Osteocyte (in vitro differentiated cells): Measurements from ENCODE around the gene IL23R. TPM values are rescaled to one million over a fixed set of nuclear protein-coding genes. Genes with fewer than 3 reads are reported as not detected.

ENCODE experiments used
- DNase-seq: peaks from one replicate; pipeline ENCODE4 v3.0.0; 2021; ENCODE audit warnings: mixed read lengths; ENCODE audit not compliant: unreplicated experiment; ENCODE audit errors: extremely low spot score
- H3K27ac Mint-ChIP-seq: one replicate; pipeline ENCODE4 v1.8.0; 2021; ENCODE audit warnings: mild to moderate bottlenecking, mixed read lengths; ENCODE audit not compliant: unreplicated experiment
- H3K27me3 Mint-ChIP-seq: one replicate; pipeline ENCODE4 v1.8.0; 2021; ENCODE audit warnings: mixed read lengths; ENCODE audit not compliant: unreplicated experiment
- H3K36me3 Mint-ChIP-seq: one replicate; pipeline ENCODE4 v1.8.0; 2021; ENCODE audit warnings: mixed read lengths; ENCODE audit not compliant: unreplicated experiment
- H3K4me1 Mint-ChIP-seq: one replicate; pipeline ENCODE4 v1.8.0; 2021; ENCODE audit warnings: mixed read lengths; ENCODE audit not compliant: unreplicated experiment
- H3K4me3 Mint-ChIP-seq: one replicate; pipeline ENCODE4 v1.8.0; 2021; ENCODE audit warnings: mild to moderate bottlenecking, moderate library complexity, mixed read lengths; ENCODE audit not compliant: unreplicated experiment
- H3K9me3 Mint-ChIP-seq: one replicate; pipeline ENCODE4 v1.8.0; 2021; ENCODE audit warnings: mixed read lengths; ENCODE audit not compliant: unreplicated experiment
- total RNA-seq: library from RNA; stranded (reverse); gene quantifications from 2 replicates; pipeline ENCODE4 v1.2.1, GENCODE V29; 2021
- TF ChIP-seq, protein P1 (sequence below): fragments of 200-600 bp; sonication (generic); IDR thresholded peaks from 2 replicates; pipeline ENCODE4 v1.5.0; 2021; ENCODE audit warnings: antibody characterized with exemption, mild to moderate bottlenecking, moderate library complexity

IL23R gene
- total RNA-seq, 1 donor from 2014 or later = not detected

DNA sequence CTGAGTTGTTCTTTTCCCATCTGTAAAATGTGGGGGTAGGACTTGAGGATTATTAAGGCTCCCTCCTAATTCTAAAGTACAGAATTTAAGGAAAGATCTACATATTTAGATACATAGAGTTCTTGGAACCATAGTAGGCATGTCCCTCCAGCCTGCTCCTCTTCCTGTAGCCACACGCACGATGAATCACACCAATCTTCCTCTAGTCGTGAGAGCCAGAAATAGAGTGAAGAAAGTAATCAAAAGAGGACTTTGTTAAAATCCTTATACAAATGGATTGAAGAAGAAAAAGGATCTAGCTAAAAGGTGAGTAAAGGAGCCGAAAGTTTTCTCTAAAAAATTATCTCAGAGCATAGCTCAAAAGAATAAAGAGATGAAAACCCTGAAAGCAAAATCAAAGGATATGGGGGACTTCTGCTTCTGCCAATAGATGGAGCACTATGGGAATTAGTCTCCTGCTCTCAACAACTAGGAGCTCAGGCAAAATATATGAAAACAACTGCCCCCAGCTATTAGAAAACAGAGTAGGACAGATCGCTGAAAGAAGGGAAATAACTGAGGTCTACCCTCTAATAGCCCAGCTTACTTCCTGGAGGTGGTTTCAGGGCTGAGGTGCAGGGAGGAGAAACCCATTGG, 40.0 kb upstream of the IL23R start:
- H3K36me3 Mint-ChIP-seq = no peaks in the 10 kb centered on the region
- TF ChIP-seq, protein P1, sequence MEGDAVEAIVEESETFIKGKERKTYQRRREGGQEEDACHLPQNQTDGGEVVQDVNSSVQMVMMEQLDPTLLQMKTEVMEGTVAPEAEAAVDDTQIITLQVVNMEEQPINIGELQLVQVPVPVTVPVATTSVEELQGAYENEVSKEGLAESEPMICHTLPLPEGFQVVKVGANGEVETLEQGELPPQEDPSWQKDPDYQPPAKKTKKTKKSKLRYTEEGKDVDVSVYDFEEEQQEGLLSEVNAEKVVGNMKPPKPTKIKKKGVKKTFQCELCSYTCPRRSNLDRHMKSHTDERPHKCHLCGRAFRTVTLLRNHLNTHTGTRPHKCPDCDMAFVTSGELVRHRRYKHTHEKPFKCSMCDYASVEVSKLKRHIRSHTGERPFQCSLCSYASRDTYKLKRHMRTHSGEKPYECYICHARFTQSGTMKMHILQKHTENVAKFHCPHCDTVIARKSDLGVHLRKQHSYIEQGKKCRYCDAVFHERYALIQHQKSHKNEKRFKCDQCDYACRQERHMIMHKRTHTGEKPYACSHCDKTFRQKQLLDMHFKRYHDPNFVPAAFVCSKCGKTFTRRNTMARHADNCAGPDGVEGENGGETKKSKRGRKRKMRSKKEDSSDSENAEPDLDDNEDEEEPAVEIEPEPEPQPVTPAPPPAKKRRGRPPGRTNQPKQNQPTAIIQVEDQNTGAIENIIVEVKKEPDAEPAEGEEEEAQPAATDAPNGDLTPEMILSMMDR = no peak
- no peaks in the 10 kb centered on the region for H3K4me1 Mint-ChIP-seq
- H3K27ac Mint-ChIP-seq = no peak overlapping the region
- H3K9me3 Mint-ChIP-seq = peaks cover 6% of the 10 kb centered on the region
- no peaks in the 10 kb centered on the region for H3K27me3 Mint-ChIP-seq
- DNase-seq = no peak
- H3K4me3 Mint-ChIP-seq = no peak overlapping the region

DNA sequence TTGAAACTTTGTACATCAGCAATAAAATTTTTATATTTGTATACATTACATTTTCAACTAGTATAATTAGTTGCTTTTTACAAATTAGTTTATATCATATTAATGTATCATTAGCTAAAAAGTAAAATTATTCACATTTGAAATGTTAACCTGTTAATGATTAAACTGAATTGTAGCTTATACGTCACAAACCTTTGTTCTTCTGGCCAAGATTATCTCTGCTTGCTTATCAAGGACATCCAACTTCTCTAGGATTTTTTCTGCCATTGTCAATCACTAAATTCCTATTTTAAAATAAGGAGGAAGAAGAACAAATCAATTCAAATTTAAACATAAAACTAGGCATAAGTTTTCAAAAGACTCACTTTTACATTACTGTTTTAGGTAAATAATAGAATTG, 39.3 kb upstream of the IL23R start:
- no peak for DNase-seq
- no peak overlapping the region for H3K27ac Mint-ChIP-seq
- no peak overlapping the region for H3K4me3 Mint-ChIP-seq
- H3K9me3 Mint-ChIP-seq = no peaks in the 10 kb centered on the region
- no peaks in the 10 kb centered on the region for H3K36me3 Mint-ChIP-seq
- TF ChIP-seq, protein P1 = no peak
- H3K27me3 Mint-ChIP-seq = no peaks in the 10 kb centered on the region
- H3K4me1 Mint-ChIP-seq = no peaks in the 10 kb centered on the region

DNA sequence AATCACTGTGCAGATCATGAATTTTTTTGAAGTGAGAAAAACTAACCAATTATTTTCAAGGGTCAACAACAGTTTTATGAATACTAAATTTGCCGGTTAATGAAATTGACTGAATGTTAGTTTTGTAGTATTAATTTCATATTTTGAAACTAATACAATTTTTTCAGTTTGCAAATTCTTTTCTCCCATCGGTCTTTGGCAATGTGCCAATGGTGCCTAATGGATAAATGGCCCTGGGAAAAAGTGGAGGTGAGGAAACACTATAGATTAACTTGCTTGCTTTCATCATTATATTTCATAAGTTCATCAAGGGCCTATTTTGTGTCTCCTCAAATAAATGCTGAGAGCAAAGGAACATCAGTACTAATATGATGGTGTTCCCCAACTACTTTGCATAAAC, 35.6 kb upstream of the IL23R start:
- H3K4me1 Mint-ChIP-seq = peaks cover 3% of the 10 kb centered on the region
- no peak overlapping the region for H3K27ac Mint-ChIP-seq
- TF ChIP-seq, protein P1 = no peak
- H3K27me3 Mint-ChIP-seq = peaks cover 2% of the 10 kb centered on the region
- no peak overlapping the region for H3K4me3 Mint-ChIP-seq
- H3K36me3 Mint-ChIP-seq = no peaks in the 10 kb centered on the region
- DNase-seq = no peak
- no peaks in the 10 kb centered on the region for H3K9me3 Mint-ChIP-seq

DNA sequence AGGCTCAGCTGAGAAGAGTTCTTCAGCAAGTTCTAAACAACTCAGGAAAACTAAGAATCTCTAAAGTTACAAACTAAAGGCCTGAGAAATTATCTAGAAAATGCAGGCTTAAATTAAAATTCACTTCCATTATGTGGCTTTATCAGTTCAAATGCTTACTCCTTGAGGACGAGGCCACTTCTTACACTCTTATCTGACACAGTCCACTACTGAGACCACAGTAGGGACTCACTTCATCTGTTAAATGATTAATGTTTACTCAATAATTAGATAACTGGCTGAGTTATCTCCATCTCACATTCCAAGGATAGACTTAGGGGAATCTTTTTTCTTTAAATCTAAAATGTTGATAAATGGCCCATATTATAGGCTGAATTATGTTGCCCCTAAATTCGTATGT, 33.1 kb upstream of the IL23R start:
- no peak overlapping the region for H3K27ac Mint-ChIP-seq

DNA sequence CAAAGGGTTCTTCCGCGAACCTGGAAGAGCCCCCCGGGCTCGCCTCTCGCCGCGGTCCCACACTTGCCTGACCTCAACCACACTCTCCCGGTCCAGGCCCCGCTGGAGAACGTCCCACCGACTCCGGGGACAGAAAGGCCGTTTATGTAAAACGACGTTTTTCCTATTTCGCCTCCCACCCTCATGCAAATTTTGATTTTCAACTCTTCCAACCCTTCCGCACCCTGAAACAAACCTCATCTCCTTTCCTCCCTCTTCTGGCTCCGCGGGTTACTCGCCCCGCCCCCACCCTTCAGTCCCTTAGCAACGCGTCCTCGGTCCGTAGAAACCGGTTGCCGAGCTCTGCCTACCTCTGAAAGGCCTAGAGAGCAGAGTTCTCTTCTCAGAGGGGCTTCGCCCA, 31.6 kb upstream of the IL23R start, which contains the start of gene C1orf141:
C1orf141 (minus strand) TSS at position 276 of the 400 bp plus-strand sequence. CDS start 7,730 bp downstream, outside the sequence.
- peaks cover 2% of the 10 kb centered on the region for H3K27me3 Mint-ChIP-seq
- peak within 1 kb of the TSS; percentile 56 for H3K4me3 Mint-ChIP-seq
- peaks cover 3% of the 10 kb centered on the region for H3K4me1 Mint-ChIP-seq
- no peaks in the 10 kb centered on the region for H3K36me3 Mint-ChIP-seq
- no peak within 1 kb of the TSS for H3K27ac Mint-ChIP-seq
- no peak for DNase-seq
- no peaks in the 10 kb centered on the region for H3K9me3 Mint-ChIP-seq
- TF ChIP-seq, protein P1 = no peak

More for the DNA sequence above, 33.1 kb upstream of the IL23R start:
- DNase-seq = no peak
- peaks cover 2% of the 10 kb centered on the region for H3K27me3 Mint-ChIP-seq
- no peak overlapping the region for H3K4me3 Mint-ChIP-seq
- no peaks in the 10 kb centered on the region for H3K36me3 Mint-ChIP-seq
- TF ChIP-seq, protein P1 = no peak
- H3K4me1 Mint-ChIP-seq = peaks cover 3% of the 10 kb centered on the region
- no peaks in the 10 kb centered on the region for H3K9me3 Mint-ChIP-seq
